Endothelial cell of umbilical vein (primary cell): ENCODE measurements around the gene MYL5. TPM values are rescaled to one million over a fixed set of nuclear protein-coding genes. Genes with fewer than 3 reads are reported as not detected.

Experiments used
- BruUV-seq: library from RNA; stranded (reverse); fragments of 400-500 nt; replicated peaks from 2 replicates; lab custom pipeline; 2021; lab: Mats Ljungman, UMichigan
- CTCF ChIA-PET: fragments of 300-600, 350-600 bp; sonication (Branson Sonifier 250); formaldehyde crosslinking; loops from one replicate; lab custom pipeline; 2021; ENCODE audit warnings: antibody characterized with exemption, inconsistent platforms; lab: Charles Lee
- POLR2A ChIA-PET: fragments of 300-600, 350-600 bp; sonication (Branson Sonifier 250); formaldehyde crosslinking; loops from one replicate; lab custom pipeline; 2021; ENCODE audit warnings: antibody characterized with exemption, inconsistent platforms; lab: Charles Lee
- DNase-seq: peaks from one replicate; pipeline ENCODE4 v3.0.0-alpha.2; 2011; ENCODE audit warnings: low read depth, low spot score
- FAIRE-seq: peaks from 2 replicates; lab custom pipeline; 2011; peaks lifted over from hg19 to GRCh38; lab: Jason Lieb, UNC
- H2AFZ ChIP-seq: 2 replicates; pipeline ENCODE4 v1.6.0; 2012; ENCODE audit warnings: low read depth, low read length, control low read depth, inconsistent platforms
- H3K27ac ChIP-seq: 2 replicates; pipeline ENCODE4 v1.5.1; 2011; ENCODE audit warnings: low read depth, mild to moderate bottlenecking, control low read depth, low read length, moderate library complexity; ENCODE audit not compliant: insufficient read depth
- H3K27me3 ChIP-seq, 2 experiments: 2 replicates each; pipeline versions ENCODE4 v1.6.0 to v1.6.1; 2011; ENCODE audit warnings: low read length in 2 of 2, mixed read lengths in 1 of 2; ENCODE audit not compliant: control insufficient read depth in 2 of 2, insufficient read depth in 2 of 2
- H3K36me3 ChIP-seq, 2 experiments: 2 replicates in 1 of 2; 3 replicates in 1 of 2; pipeline ENCODE4 v1.5.1; 2011; ENCODE audit warnings: low read length in 2 of 2, mild to moderate bottlenecking in 1 of 2, moderate library complexity in 1 of 2; ENCODE audit not compliant: control insufficient read depth in 2 of 2, insufficient read depth in 2 of 2; ENCODE audit errors: extremely low read depth in 1 of 2
- H3K4me1 ChIP-seq: 3 replicates; pipeline ENCODE4 v1.5.1; 2011; ENCODE audit warnings: mild to moderate bottlenecking, low read length; ENCODE audit not compliant: control insufficient read depth, insufficient read depth; ENCODE audit errors: extremely low read depth
- H3K4me2 ChIP-seq: 2 replicates; pipeline ENCODE4 v1.6.1; 2011; ENCODE audit warnings: low read length, control low read depth, mixed read lengths; ENCODE audit not compliant: insufficient read depth
- H3K4me3 ChIP-seq, 3 experiments: fragments of 200-600 bp in 1 of 3; sonication (generic), shearing (Covaris generic) in 1 of 3; replicated peaks in 1 of 3; 2 replicates each; pipeline ENCODE4 v1.5.1; 2011 to 2016; ENCODE audit warnings: control low read depth in 3 of 3, low read length in 3 of 3, mild to moderate bottlenecking in 2 of 3, inconsistent platforms in 1 of 3, low read depth in 1 of 3, moderate library complexity in 1 of 3; ENCODE audit not compliant: insufficient read depth in 1 of 3
- H3K79me2 ChIP-seq: 2 replicates; pipeline ENCODE4 v1.6.0; 2012; ENCODE audit warnings: low read length, inconsistent platforms; ENCODE audit not compliant: control insufficient read depth, insufficient read depth
- H3K9ac ChIP-seq: replicated peaks from 2 replicates; pipeline ENCODE3; 2011; ENCODE audit warnings: low read length, control low read depth; ENCODE audit not compliant: insufficient read depth; ENCODE audit errors: extremely low read depth
- H3K9me1 ChIP-seq: replicated peaks from 3 replicates; pipeline ENCODE4 v1.6.0; 2011; ENCODE audit warnings: mild to moderate bottlenecking, low read length; ENCODE audit not compliant: control insufficient read depth, insufficient read depth; ENCODE audit errors: extremely low read depth
- H3K9me3 ChIP-seq: replicated peaks from 2 replicates; pipeline ENCODE4 v1.5.1; 2012; ENCODE audit warnings: low read length, inconsistent platforms; ENCODE audit not compliant: control insufficient read depth, insufficient read depth
- H4K20me1 ChIP-seq: replicated peaks from 2 replicates; pipeline ENCODE3; 2011; ENCODE audit warnings: mild to moderate bottlenecking, low read length; ENCODE audit not compliant: control insufficient read depth, insufficient read depth; ENCODE audit errors: extremely low read depth
- FOS ChIP-seq: IDR thresholded peaks from 2 replicates; pipeline ENCODE4 v1.6.1; 2011; ENCODE audit warnings: mild to moderate bottlenecking, low read length, moderate library complexity, borderline replicate concordance; ENCODE audit not compliant: insufficient read depth
- GATA2 ChIP-seq: IDR thresholded peaks from 2 replicates; pipeline ENCODE4 v1.7.0; 2011; ENCODE audit warnings: low read depth, mild to moderate bottlenecking, moderate library complexity, mixed read lengths, low read length; ENCODE audit not compliant: insufficient read length, insufficient read depth
- JUN ChIP-seq: IDR thresholded peaks from 2 replicates; pipeline ENCODE4 v1.6.1; 2011; ENCODE audit warnings: borderline replicate concordance, low read depth; ENCODE audit not compliant: insufficient read length, insufficient read depth
- MYC ChIP-seq: IDR thresholded peaks from one replicate; pipeline ENCODE4 v1.6.1; 2011; ENCODE audit warnings: mild to moderate bottlenecking, low read depth, low read length
- POLR2A ChIP-seq: IDR thresholded peaks from 2 replicates; pipeline ENCODE4 v1.6.1; 2012; ENCODE audit warnings: low read depth, mild to moderate bottlenecking, control low read depth, low read length
- POLR2AphosphoS5 ChIP-seq: IDR thresholded peaks from 2 replicates; pipeline ENCODE4 v1.6.1; 2012; ENCODE audit warnings: low read depth, mild to moderate bottlenecking, control low read depth, low read length, moderate library complexity; ENCODE audit not compliant: insufficient read depth
- dilution Hi-C: fragments of 300-500 bp; cut with MboI; formaldehyde crosslinking; loops from one replicate; pipeline ENCODE4 v1.15.0; 2019; ENCODE audit warnings: low sequenced_read_pairs; ENCODE audit not compliant: extremely low pct_ligation_motif_present
- intact Hi-C: fragments of 100-400 bp; cut with micrococcal nuclease; formaldehyde crosslinking; loops from one replicate; pipeline ENCODE4 v1.10.0; 2022
- polyA plus RNA-seq, 4 experiments: library from polyadenylated mRNA; depleted of rRNA in 3 of 4; stranded (reverse) in 3 of 4; unstranded in 1 of 4; fragments of >200 nt; gene quantifications; 2 replicates each; pipeline versions ENCODE4 v1.2.1 to v1.2.3, GENCODE V29; 2011 to 2012; ENCODE audit warnings: missing spikeins in 1 of 4
- total RNA-seq: library from RNA; stranded (reverse); gene quantifications from 2 replicates; pipeline ENCODE4 v1.2.3, GENCODE V29; 2021
- TF ChIP-seq, protein P1 (sequence below), 2 donors: IDR thresholded peaks; 1 replicate in 1 of 2; 2 replicates in 1 of 2; pipeline ENCODE4 v1.5.1; 2011; ENCODE audit warnings: low read length in 2 of 2, mild to moderate bottlenecking in 2 of 2, moderate library complexity in 2 of 2, control low read depth in 1 of 2, inconsistent platforms in 1 of 2, low read depth in 1 of 2; ENCODE audit not compliant: insufficient read depth in 1 of 2; ENCODE audit errors: extremely low read depth in 1 of 2
- TF ChIP-seq, protein P2 (sequence below): IDR thresholded peaks from 2 replicates; pipeline ENCODE4 v1.6.1; 2011; ENCODE audit not compliant: insufficient read depth, insufficient read length

MYL5 gene
- total and polyA plus RNA-seq, 2 donors (not counting 3 experiments of a cell fraction or from before 2014, with no cell fraction given): 12.3 to 13.4 TPM

DNA sequence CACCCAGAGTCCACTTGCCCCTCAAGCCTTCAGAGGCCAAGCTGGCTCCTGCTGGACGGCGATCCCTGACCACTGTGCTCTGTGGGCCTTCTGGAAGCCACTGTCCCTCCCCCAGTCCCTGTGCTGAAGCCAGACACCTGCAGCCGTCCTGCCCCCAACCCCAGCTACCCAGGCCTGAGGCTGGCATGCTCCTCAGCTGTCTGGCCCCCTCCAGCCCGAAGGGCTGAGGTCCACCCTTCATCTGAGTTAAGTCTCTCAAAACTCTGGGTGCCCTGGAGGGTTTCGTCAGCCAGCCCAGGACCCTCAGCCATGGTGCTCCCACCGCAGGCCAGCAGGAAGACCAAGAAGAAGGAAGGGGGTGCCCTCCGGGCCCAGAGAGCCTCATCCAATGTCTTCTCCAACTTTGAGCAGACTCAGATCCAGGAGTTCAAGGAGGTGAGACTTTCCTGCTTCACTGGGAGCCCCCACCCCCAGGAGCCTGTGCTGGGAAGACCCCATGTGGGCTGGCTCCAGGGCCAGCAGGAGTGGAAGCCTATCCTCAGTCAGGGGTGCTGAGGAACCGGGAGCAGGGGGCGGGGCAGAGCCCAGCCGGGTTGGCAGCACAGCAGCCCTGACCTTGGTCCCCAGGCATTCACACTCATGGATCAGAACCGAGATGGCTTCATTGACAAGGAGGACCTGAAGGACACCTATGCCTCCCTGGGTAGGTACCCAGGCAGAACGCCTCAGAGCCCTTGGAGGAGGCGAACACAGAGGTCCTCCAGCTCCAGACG, 4.2 kb downstream of the MYL5 start:
- Histone ChIP-seq H3K27me3 (no peaks in the 10 kb centered on the region), H2AFZ (no peak overlapping the region), H3K4me1 (peaks cover 9% of the 10 kb centered on the region), H3K4me2 (no peak overlapping the region), H3K9me3 (no peaks in the 10 kb centered on the region), H3K36me3 (no peaks in the 10 kb centered on the region), H3K27ac (no peak overlapping the region), H3K79me2 (peaks cover 6% of the 10 kb centered on the region), H3K9me1 (no peaks in the 10 kb centered on the region), H3K9ac (no peak overlapping the region), H3K4me3 (no peak overlapping the region), H4K20me1 (no peaks in the 10 kb centered on the region)
- intact Hi-C loops (loop anchor here (10.0 kb wide), 2 partner anchors 204 to 344 kb away; partner anchors contain the start of gene ZNF141), dilution Hi-C loops (no loop called here)
- no peak for DNase-seq
- ChIA-PET CTCF (no interaction called here), POLR2A (no interaction called here)
- no TSS peak for BruUV-seq
- no peak for FAIRE-seq
- TF ChIP-seq JUN (no peak), GATA2 (no peak), POLR2A (no peak), FOS (no peak), MYC (no peak), POLR2AphosphoS5 (no peak)
- TF ChIP-seq, protein P1, sequence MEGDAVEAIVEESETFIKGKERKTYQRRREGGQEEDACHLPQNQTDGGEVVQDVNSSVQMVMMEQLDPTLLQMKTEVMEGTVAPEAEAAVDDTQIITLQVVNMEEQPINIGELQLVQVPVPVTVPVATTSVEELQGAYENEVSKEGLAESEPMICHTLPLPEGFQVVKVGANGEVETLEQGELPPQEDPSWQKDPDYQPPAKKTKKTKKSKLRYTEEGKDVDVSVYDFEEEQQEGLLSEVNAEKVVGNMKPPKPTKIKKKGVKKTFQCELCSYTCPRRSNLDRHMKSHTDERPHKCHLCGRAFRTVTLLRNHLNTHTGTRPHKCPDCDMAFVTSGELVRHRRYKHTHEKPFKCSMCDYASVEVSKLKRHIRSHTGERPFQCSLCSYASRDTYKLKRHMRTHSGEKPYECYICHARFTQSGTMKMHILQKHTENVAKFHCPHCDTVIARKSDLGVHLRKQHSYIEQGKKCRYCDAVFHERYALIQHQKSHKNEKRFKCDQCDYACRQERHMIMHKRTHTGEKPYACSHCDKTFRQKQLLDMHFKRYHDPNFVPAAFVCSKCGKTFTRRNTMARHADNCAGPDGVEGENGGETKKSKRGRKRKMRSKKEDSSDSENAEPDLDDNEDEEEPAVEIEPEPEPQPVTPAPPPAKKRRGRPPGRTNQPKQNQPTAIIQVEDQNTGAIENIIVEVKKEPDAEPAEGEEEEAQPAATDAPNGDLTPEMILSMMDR (IDR thresholded peaks at IDR 0.05; ENCODE audit: extremely low read depth in 1 of 2, insufficient read depth in 1 of 2, low read depth in 1 of 2, low read length in 2 of 2): no peak
- TF ChIP-seq, protein P2, sequence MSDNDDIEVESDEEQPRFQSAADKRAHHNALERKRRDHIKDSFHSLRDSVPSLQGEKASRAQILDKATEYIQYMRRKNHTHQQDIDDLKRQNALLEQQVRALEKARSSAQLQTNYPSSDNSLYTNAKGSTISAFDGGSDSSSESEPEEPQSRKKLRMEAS: no peak
